CD4-positive, alpha-beta memory T cell (primary cell): Measurements from ENCODE around the gene HRH3. TPM values are rescaled to one million over a fixed set of nuclear protein-coding genes. Genes with fewer than 3 reads are reported as not detected.
A peak's percentile ranks its signal among the peaks of the same experiment; 100 is the strongest.

ENCODE experiments used
- CTCF ChIA-PET: fragments of 350-600 bp; sonication (Branson Sonifier 250); formaldehyde crosslinking; loops from one replicate; lab custom pipeline; 2021; ENCODE audit warnings: inconsistent platforms; ENCODE audit not compliant: partially characterized antibody; lab: Charles Lee
- POLR2A ChIA-PET: fragments of 350-600 bp; sonication (Branson Sonifier 250); formaldehyde crosslinking; loops from one replicate; lab custom pipeline; 2021; ENCODE audit not compliant: partially characterized antibody; lab: Charles Lee
- DNase-seq, 5 donors: peaks; one replicate each; pipeline versions ENCODE4 v3.0.0 to v3.0.0-alpha.2; 2020 to 2022; ENCODE audit warnings: mixed read lengths in 1 of 5
- H3K27ac ChIP-seq: one replicate; pipeline ENCODE4 v1.7.0; 2013; ENCODE audit warnings: low read depth, low read length
- H3K27me3 ChIP-seq: 2 replicates; pipeline ENCODE4 v1.7.0; 2013; ENCODE audit warnings: mild to moderate bottlenecking, low read length, moderate library complexity; ENCODE audit not compliant: insufficient read depth
- H3K36me3 ChIP-seq: 2 replicates; pipeline ENCODE4 v1.7.0; 2013; ENCODE audit warnings: mild to moderate bottlenecking, low read length, moderate library complexity; ENCODE audit not compliant: insufficient read depth
- H3K4me1 ChIP-seq: 2 replicates; pipeline ENCODE4 v1.7.0; 2013; ENCODE audit warnings: mild to moderate bottlenecking, low read length, moderate library complexity; ENCODE audit not compliant: insufficient read depth
- H3K4me3 ChIP-seq, 2 donors: one replicate each; pipeline ENCODE4 v1.7.0; 2013; ENCODE audit warnings: low read length in 2 of 2, mild to moderate bottlenecking in 1 of 2
- H3K9me3 ChIP-seq, 2 donors: one replicate each; pipeline ENCODE4 v1.7.0; 2013; ENCODE audit warnings: low read length in 2 of 2, control low read depth in 1 of 2; ENCODE audit not compliant: control insufficient read depth in 1 of 2
- H3K27ac Mint-ChIP-seq, 7 donors: one replicate each; pipeline ENCODE4 v1.8.0; 2020 to 2021; ENCODE audit warnings: mixed read lengths in 7 of 7, mild to moderate bottlenecking in 6 of 7, inconsistent platforms in 3 of 7, moderate library complexity in 3 of 7
- H3K27me3 Mint-ChIP-seq, 2 donors: one replicate each; pipeline ENCODE4 v1.8.0; 2020 to 2021; ENCODE audit warnings: mixed read lengths in 2 of 2
- H3K36me3 Mint-ChIP-seq, 2 donors: one replicate each; pipeline ENCODE4 v1.8.0; 2020 to 2021; ENCODE audit warnings: mixed read lengths in 2 of 2, inconsistent platforms in 1 of 2, mild to moderate bottlenecking in 1 of 2
- H3K4me1 Mint-ChIP-seq, 4 donors: one replicate each; pipeline ENCODE4 v1.8.0; 2020 to 2021; ENCODE audit warnings: mixed read lengths in 4 of 4, mild to moderate bottlenecking in 1 of 4
- H3K4me3 Mint-ChIP-seq, 8 donors: one replicate each; pipeline ENCODE4 v1.8.0; 2020 to 2021; ENCODE audit warnings: mixed read lengths in 8 of 8, mild to moderate bottlenecking in 7 of 8, moderate library complexity in 6 of 8, inconsistent platforms in 3 of 8
- H3K9me3 Mint-ChIP-seq, 8 donors: one replicate each; pipeline ENCODE4 v1.8.0; 2020 to 2021; ENCODE audit warnings: mixed read lengths in 8 of 8, mild to moderate bottlenecking in 5 of 8, inconsistent platforms in 3 of 8, moderate library complexity in 1 of 8
- intact Hi-C: fragments of 100-400 bp; cut with micrococcal nuclease; formaldehyde crosslinking; loops from one replicate; pipeline ENCODE4 v1.15.1; 2023
- polyA plus RNA-seq, 2 donors: library from polyadenylated mRNA; unstranded; fragments of 300-500 nt; fragmentation: Illumina TruSeq; gene quantifications; one replicate each; pipeline ENCODE4 v1.2.3, GENCODE V29; 2021
- total RNA-seq, 2 experiments: library from RNA; stranded (reverse); gene quantifications; one replicate each; pipeline ENCODE4 v1.2.3, GENCODE V29; 2021

The HRH3 gene
- total and polyA plus RNA-seq, 4 experiments from 2014 or later: not detected

DNA sequence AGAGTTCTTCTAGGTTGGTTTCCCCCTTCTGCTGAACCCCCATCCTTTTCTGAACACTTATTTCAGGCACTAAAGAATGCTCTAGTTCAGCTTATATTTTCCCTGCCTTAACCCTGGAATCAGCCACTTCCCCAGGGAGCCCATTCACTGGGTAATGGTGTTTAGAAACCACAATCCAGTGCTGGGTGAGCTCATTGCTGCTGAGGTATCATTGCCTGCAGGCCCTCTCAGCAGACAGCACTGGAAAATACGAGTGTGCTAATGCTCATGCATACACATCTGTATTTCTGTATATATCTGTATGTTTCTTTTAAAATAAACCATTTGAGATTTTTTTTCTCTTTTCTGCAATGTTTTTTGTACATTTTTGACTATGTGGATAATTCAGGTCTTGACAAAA is 45.3 kb upstream of the HRH3 start:
- Histone ChIP-seq H3K27me3 (no peaks in the 10 kb centered on the region), H3K4me3 (no peak overlapping the region), H3K36me3 (peaks cover 26% of the 10 kb centered on the region), H3K4me1 (no peaks in the 10 kb centered on the region), H3K27ac (no peak overlapping the region), H3K9me3 (no peaks in the 10 kb centered on the region)
- Mint-ChIP-seq H3K27ac (no peak overlapping the region), H3K9me3 (peaks cover 0 to 2% (median 0%) of the 10 kb centered on the region in 8 donors), H3K4me1 (peaks cover 0 to 4% (median 3%) of the 10 kb centered on the region in 4 donors), H3K4me3 (no peak overlapping the region), H3K36me3 (peaks cover 34 to 44% of the 10 kb centered on the region in 2 donors), H3K27me3 (no peaks in the 10 kb centered on the region)
- intact Hi-C loops: no loop called here
- DNase-seq: no peak
- CTCF ChIA-PET: no interaction called here
- POLR2A ChIA-PET: no interaction called here

DNA sequence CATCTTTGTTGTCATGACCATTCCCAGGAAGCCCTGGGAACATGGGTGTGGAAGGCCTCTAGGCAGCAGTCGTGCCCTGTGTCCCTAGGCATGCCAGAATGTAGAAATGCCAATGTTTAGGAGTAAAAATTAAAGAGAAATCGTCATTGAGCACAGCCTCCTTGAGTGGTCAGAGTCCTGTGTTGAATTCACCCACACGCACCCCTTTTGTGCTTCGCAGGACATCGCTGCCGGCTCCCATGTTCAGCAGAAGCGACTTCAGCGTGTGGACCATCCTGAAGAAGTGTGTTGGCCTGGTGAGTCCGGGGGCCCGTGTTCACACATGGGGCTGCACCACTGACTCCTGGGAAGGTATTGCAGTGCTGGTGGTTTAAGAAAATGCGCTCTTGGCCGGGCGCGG is 43.3 kb upstream of the HRH3 start:
- Histone ChIP-seq H3K36me3 (peaks cover 43% of the 10 kb centered on the region), H3K4me1 (no peaks in the 10 kb centered on the region), H3K4me3 (no peak overlapping the region), H3K27ac (no peak overlapping the region), H3K9me3 (no peaks in the 10 kb centered on the region), H3K27me3 (no peaks in the 10 kb centered on the region)
- Mint-ChIP-seq H3K27ac (no peak overlapping the region), H3K9me3 (peaks cover 0 to 2% (median 0%) of the 10 kb centered on the region in 8 donors), H3K4me3 (no peak overlapping the region), H3K36me3 (peaks cover 39 to 51% of the 10 kb centered on the region in 2 donors), H3K4me1 (peaks cover 0 to 4% (median 1%) of the 10 kb centered on the region in 4 donors), H3K27me3 (no peaks in the 10 kb centered on the region)
- ChIA-PET POLR2A (no interaction called here), CTCF (no interaction called here)
- intact Hi-C loops: no loop called here
- no peak for DNase-seq

DNA sequence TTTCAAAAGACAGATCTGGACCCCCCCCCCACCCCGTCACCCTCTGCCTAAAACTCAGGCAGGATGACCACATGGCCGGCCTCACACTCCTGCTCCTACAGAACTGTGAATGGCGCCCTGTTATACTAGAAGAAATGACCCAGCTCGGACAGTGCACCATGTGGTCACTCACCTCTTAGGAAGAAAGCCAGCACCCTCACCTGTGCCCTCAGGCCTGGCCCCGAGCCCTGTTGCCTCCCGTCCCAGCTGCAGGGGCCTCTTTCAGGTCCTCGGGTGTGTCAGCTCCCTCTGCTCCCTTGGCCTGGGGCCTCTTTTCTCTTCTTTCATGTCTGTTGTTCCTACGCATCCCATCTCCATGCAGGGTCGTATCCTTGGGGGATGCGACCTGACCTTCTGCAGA is 42.0 kb upstream of the HRH3 start:
- no peak for DNase-seq
- H3K27ac Mint-ChIP-seq: no peak overlapping the region
- peaks cover 34 to 52% of the 10 kb centered on the region in 2 donors for H3K36me3 Mint-ChIP-seq
- ChIA-PET CTCF (no interaction called here), POLR2A (no interaction called here)
- no peak overlapping the region for H3K4me3 Mint-ChIP-seq
- H3K27ac ChIP-seq: no peak overlapping the region
- H3K4me1 Mint-ChIP-seq: peaks cover 0 to 1% (median under 1%) of the 10 kb centered on the region in 4 donors
- H3K27me3 ChIP-seq: no peaks in the 10 kb centered on the region
- H3K9me3 ChIP-seq: no peaks in the 10 kb centered on the region
- intact Hi-C loops: no loop called here
- H3K27me3 Mint-ChIP-seq: no peaks in the 10 kb centered on the region
- peaks cover 0 to 2% (median 0%) of the 10 kb centered on the region in 8 donors for H3K9me3 Mint-ChIP-seq
- H3K36me3 ChIP-seq: peaks cover 51% of the 10 kb centered on the region
- no peaks in the 10 kb centered on the region for H3K4me1 ChIP-seq
- no peak overlapping the region for H3K4me3 ChIP-seq

DNA sequence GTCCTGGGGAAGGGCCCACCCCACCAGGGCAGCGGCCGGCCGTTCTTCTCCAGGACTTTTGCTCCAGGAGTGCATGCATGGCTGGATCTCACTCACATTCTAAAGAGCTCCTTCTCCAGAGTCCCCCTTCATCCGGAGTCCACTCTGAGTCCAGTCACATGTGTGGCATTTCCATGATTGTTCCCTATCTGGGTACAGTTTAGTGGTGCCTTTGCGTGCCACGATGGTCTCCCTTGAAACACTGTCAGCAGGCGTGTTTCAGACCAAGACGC is 39.2 kb upstream of the HRH3 start:
- H3K36me3 ChIP-seq: peaks cover 55% of the 10 kb centered on the region
- CTCF ChIA-PET: no interaction called here
- no peak for DNase-seq
- H3K27ac ChIP-seq: no peak overlapping the region
- Mint-ChIP-seq H3K27ac (no peak overlapping the region), H3K4me1 (peaks cover 0 to 5% (median 2%) of the 10 kb centered on the region in 4 donors), H3K36me3 (peaks cover 19 to 54% of the 10 kb centered on the region in 2 donors), H3K9me3 (no peaks in the 10 kb centered on the region), H3K27me3 (no peaks in the 10 kb centered on the region), H3K4me3 (no peak overlapping the region)
- POLR2A ChIA-PET: no interaction called here
- no peak overlapping the region for H3K4me3 ChIP-seq
- H3K9me3 ChIP-seq: no peaks in the 10 kb centered on the region
- no peaks in the 10 kb centered on the region for H3K27me3 ChIP-seq
- H3K4me1 ChIP-seq: no peaks in the 10 kb centered on the region
- intact Hi-C loops: no loop called here

DNA sequence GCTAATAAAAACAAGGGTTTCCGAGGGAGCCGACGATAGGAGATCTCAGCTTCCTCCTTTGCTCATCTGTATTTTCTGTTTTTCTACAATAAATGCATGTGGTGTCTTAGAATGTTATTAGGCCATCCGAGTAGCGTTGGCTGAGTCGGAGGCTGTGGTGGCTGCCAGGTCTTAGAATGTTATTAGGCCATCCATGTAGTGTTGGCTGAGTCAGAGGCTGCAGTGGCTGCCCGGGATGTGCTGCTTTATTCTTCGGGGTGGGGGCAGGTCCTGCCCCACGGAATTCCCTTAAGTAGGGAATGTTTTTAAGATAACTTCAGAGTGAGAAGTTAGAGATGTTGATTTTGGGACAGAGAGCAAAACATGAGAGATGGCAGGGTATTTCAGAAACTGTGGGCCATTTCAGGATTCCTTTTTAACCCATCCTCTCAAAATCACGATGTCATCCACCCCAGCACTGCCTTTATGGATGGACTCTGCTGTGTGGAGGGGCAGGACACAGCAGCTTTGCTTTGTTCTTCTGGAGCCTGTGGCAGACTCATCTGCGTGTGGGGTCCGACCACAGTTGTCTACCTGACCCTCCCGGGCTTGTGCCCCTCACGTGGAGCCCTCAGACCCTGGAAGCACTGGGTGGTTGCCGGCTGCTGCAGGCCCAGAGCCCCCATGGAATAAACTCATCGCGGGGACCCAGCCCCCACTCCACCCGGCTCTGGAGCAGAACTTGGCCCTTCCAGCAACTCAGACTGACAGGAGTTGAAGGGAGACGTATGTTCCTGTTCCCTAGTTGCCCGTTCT is 38.6 kb upstream of the HRH3 start:
- Mint-ChIP-seq H3K4me3 (no peak overlapping the region), H3K4me1 (peaks cover 0 to 6% (median 5%) of the 10 kb centered on the region in 4 donors), H3K27ac (no peak overlapping the region), H3K9me3 (no peaks in the 10 kb centered on the region), H3K36me3 (peaks cover 17 to 55% of the 10 kb centered on the region in 2 donors), H3K27me3 (no peaks in the 10 kb centered on the region)
- intact Hi-C loops: no loop called here
- no peaks in the 10 kb centered on the region for H3K9me3 ChIP-seq
- H3K27me3 ChIP-seq: no peaks in the 10 kb centered on the region
- DNase-seq: no peak
- POLR2A ChIA-PET: no interaction called here
- peaks cover 55% of the 10 kb centered on the region for H3K36me3 ChIP-seq
- H3K4me3 ChIP-seq: no peak overlapping the region
- no peaks in the 10 kb centered on the region for H3K4me1 ChIP-seq
- CTCF ChIA-PET: no interaction called here
- no peak overlapping the region for H3K27ac ChIP-seq

DNA sequence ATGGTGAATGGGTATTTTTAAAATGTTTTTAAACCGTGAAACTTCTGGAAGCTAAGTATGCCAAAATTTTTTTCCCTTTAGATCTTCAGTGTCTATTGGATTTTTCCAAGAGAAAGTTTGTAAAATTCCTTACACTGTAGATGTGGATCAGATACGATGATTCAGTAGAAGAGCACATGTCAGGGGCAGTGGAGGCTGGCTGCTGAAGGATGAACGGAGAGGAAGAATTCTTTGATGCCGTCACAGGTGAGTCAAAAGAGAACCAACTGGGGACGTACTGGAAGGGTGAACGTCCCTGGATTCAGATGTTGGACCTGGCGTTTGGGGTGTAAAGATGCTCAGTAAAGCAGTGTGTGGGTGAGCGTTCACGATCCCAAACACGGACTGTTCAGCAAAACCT is 35.9 kb upstream of the HRH3 start:
- H3K4me3 Mint-ChIP-seq: no peak overlapping the region
- H3K36me3 Mint-ChIP-seq: peaks cover 17 to 45% of the 10 kb centered on the region in 2 donors
- no peaks in the 10 kb centered on the region for H3K9me3 Mint-ChIP-seq
- CTCF ChIA-PET: no interaction called here
- intact Hi-C loops: no loop called here
- H3K27ac Mint-ChIP-seq: no peak overlapping the region
- no peaks in the 10 kb centered on the region for H3K27me3 ChIP-seq
- H3K27me3 Mint-ChIP-seq: no peaks in the 10 kb centered on the region
- H3K27ac ChIP-seq: no peak overlapping the region
- peaks cover 43% of the 10 kb centered on the region for H3K36me3 ChIP-seq
- no peaks in the 10 kb centered on the region for H3K4me1 ChIP-seq
- H3K4me3 ChIP-seq: no peak overlapping the region
- peaks cover 5 to 24% (median 7%) of the 10 kb centered on the region in 4 donors for H3K4me1 Mint-ChIP-seq
- POLR2A ChIA-PET: no interaction called here
- H3K9me3 ChIP-seq: no peaks in the 10 kb centered on the region
- DNase-seq: no peak

GRCh38 chr20:62254021-62254724 is 34.1 kb upstream of the HRH3 start:
- no peak overlapping the region for H3K27ac ChIP-seq
- Mint-ChIP-seq H3K36me3 (peaks cover 8 to 33% of the 10 kb centered on the region in 2 donors), H3K27me3 (no peaks in the 10 kb centered on the region), H3K27ac (peak overlapping the region in 1 of 7 donors; percentile 9), H3K4me1 (peaks cover 9 to 35% (median 14%) of the 10 kb centered on the region in 4 donors), H3K9me3 (no peaks in the 10 kb centered on the region), H3K4me3 (no peak overlapping the region)
- H3K4me3 ChIP-seq: no peak overlapping the region
- DNase-seq: no peak
- H3K27me3 ChIP-seq: no peaks in the 10 kb centered on the region
- intact Hi-C loops: no loop called here
- ChIA-PET POLR2A (no interaction called here), CTCF (no interaction called here)
- H3K36me3 ChIP-seq: peaks cover 26% of the 10 kb centered on the region
- H3K4me1 ChIP-seq: peaks cover 5% of the 10 kb centered on the region
- no peaks in the 10 kb centered on the region for H3K9me3 ChIP-seq
